ENCODE measurements around the gene CDX2. TPM values are rescaled to one million over a fixed set of nuclear protein-coding genes. Genes with fewer than 3 reads are reported as not detected.

CDX2 gene
- total and polyA plus RNA-seq, 10 of the 15 experiments (the other 5 are each of a cell fraction or from before 2014, with no cell fraction given): 0.15 TPM; not detected in 9

DNA sequence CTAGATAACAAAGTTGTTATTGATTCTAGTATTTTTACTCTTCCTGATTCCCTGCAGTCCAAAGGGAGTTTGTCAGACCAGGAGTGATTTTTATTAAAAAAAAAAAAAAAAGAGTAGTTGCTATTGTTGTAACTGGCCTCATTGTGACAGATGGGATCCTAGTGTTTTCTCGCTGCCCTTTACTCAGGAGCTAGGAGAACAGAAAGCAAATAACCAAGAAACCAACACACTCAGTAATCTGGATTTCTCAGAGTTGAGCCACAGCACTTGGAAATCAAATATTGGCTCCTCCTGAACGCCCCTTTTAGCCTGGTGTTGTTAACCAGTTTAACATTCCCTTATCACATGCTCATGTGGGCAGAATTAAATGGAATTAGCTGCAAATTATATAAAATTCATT is 57.6 kb downstream of the CDX2 start:
- Histone ChIP-seq H3K79me2 (ENCODE audit: control insufficient read depth, insufficient read depth, low read length) (no peaks in the 10 kb centered on the region), H2AFZ (ENCODE audit: control insufficient read depth, low read depth, low read length) (no peak overlapping the region), H3K9me3 (replicated peaks; ENCODE audit: control insufficient read depth, insufficient read depth, low read length) (no peaks in the 10 kb centered on the region), H3K4me3 (no peak overlapping the region), H3K4me2 (ENCODE audit: control insufficient read depth, insufficient read depth) (no peak overlapping the region), H3K27ac (ENCODE audit: control insufficient read depth, insufficient read depth) (no peak overlapping the region), H3K27me3 (replicated peaks in 1 of 2; ENCODE audit: control insufficient read depth in 2 of 2, insufficient read depth in 2 of 2, low read length in 1 of 2) (peaks cover 0 to 4% of the 10 kb centered on the region in 2 experiments; a peak in 2 of 4 replicates), H3K4me1 (ENCODE audit: control insufficient read depth, insufficient read depth, low read length) (no peaks in the 10 kb centered on the region), H3K36me3 (ENCODE audit: control insufficient read depth in 2 of 2, insufficient read depth in 2 of 2, low read length in 1 of 2) (no peaks in the 10 kb centered on the region), H4K20me1 (ENCODE audit: control insufficient read depth, insufficient read depth) (no peaks in the 10 kb centered on the region), H3K9ac (ENCODE audit: control insufficient read depth, insufficient read depth, low read length) (no peak overlapping the region)
- ChIA-PET CTCF (interaction anchor here (1.3 kb wide), 2 partner anchors 9 to 42 kb away, joined by 3 to 6 read pairs; partner anchors contain the start of gene PDX1), SMC1A (ENCODE audit: uncharacterized antibody, unreplicated experiment) (interaction anchor here (0.7 to 0.8 kb wide), 2 partner anchors 42 to 523 kb away, joined by 3 read pairs; no protein-coding TSS in a partner anchor), POLR2A (interaction anchor here (0.7 kb wide), 1 partner anchor 469 kb away, joined by 3 read pairs; no protein-coding TSS in a partner anchor), RAD21 (ENCODE audit: unreplicated experiment) (interaction anchor here (0.7 to 1.3 kb wide), 2 partner anchors 22 to 81 kb away, joined by 3 read pairs; no protein-coding TSS in a partner anchor)
- TF ChIP-seq SKIL (IDR thresholded peaks at IDR 0.05; ENCODE audit: low read depth, poor library complexity, severe bottlenecking): no peak
- ATAC-seq (no peak), DNase-seq (ENCODE audit: low read depth, low spot score) (no peak), FAIRE-seq (no peak)
- 0% methylated on average over 2 of the region's 2 CpGs for WGBS (ENCODE audit: insufficient coverage, insufficient replicate concordance, low lambda C conversion rate, missing lambda C conversion rate)
- intact Hi-C loops (cut with micrococcal nuclease; ENCODE audit: unreplicated experiment): no loop called here
- BruUV-seq (replicated peaks): no TSS peak
- in situ Hi-C loops (cut with MboI): no loop called here

Small RNAs within 50 kb of the gene (small RNA-seq; reads per million reads assigned to genes)
- gene ATP5F1EP2 (not detected), gene RN7SL272P (not detected)

Other genes with a start within 250 kb of the CDX2 start
- gene GSX1, start 176.8 kb downstream of the CDX2 start, total RNA-seq (2014; rRNA removed): not detected in 2 replicates
- gene GSX1, start 176.8 kb downstream of the CDX2 start, total RNA-seq (2014; rRNA removed; fragmentation: Illumina TruSeq; extraction: Trizol): not detected in 2 replicates
- gene GSX1, start 176.8 kb downstream of the CDX2 start, total RNA-seq (2021): not detected in 2 replicates
- gene GSX1, start 176.8 kb downstream of the CDX2 start, polyA plus RNA-seq (2011; rRNA removed): not detected in 2 replicates
- gene GSX1, start 176.8 kb downstream of the CDX2 start, polyA plus RNA-seq (2014; fragmentation: Illumina TruSeq; extraction: Trizol): not detected in 2 replicates
- not detected for gene GSX1, start 176.8 kb downstream of the CDX2 start, polyA plus RNA-seq (2014; fragmentation: Nextera tagmentation; extraction: Ambion mirVana)
- gene GSX1, start 176.8 kb downstream of the CDX2 start, polyA plus RNA-seq (2014; rRNA removed): not detected in 2 replicates
- not detected for gene GSX1, start 176.8 kb downstream of the CDX2 start, polyA plus RNA-seq (2016; fragmentation: Nextera tagmentation; extraction: Ambion mirVana)
- not detected in 2 replicates for gene PDX1, start 49.3 kb downstream of the CDX2 start, total RNA-seq (2014; rRNA removed)
- gene PDX1, start 49.3 kb downstream of the CDX2 start, total RNA-seq (2014; rRNA removed; fragmentation: Illumina TruSeq; extraction: Trizol): not detected in 2 replicates
- gene PDX1, start 49.3 kb downstream of the CDX2 start, total RNA-seq (2021): not detected in 2 replicates
- gene PDX1, start 49.3 kb downstream of the CDX2 start, polyA plus RNA-seq (2011; rRNA removed): 0.03 and 0.09 TPM in 2 replicates
- not detected in 2 replicates for gene PDX1, start 49.3 kb downstream of the CDX2 start, polyA plus RNA-seq (2014; fragmentation: Illumina TruSeq; extraction: Trizol)
- gene PDX1, start 49.3 kb downstream of the CDX2 start, polyA plus RNA-seq (2014; fragmentation: Nextera tagmentation; extraction: Ambion mirVana): under 1 TPM in 1 of 2 experiments, not detected in 1; 0.02 TPM
- not detected in 2 replicates for gene PDX1, start 49.3 kb downstream of the CDX2 start, polyA plus RNA-seq (2014; rRNA removed)
- gene PDX1, start 49.3 kb downstream of the CDX2 start, polyA plus RNA-seq (2016; fragmentation: Nextera tagmentation; extraction: Ambion mirVana): not detected
- gene URAD, start 19.4 kb upstream of the CDX2 start, total RNA-seq (2014; rRNA removed): not detected in 2 replicates
- not detected in 2 replicates for gene URAD, start 19.4 kb upstream of the CDX2 start, total RNA-seq (2014; rRNA removed; fragmentation: Illumina TruSeq; extraction: Trizol)
- gene URAD, start 19.4 kb upstream of the CDX2 start, total RNA-seq (2021): not detected in 2 replicates
- not detected in 2 replicates for gene URAD, start 19.4 kb upstream of the CDX2 start, polyA plus RNA-seq (2011; rRNA removed)
- not detected in 2 replicates for gene URAD, start 19.4 kb upstream of the CDX2 start, polyA plus RNA-seq (2014; fragmentation: Illumina TruSeq; extraction: Trizol)
- gene URAD, start 19.4 kb upstream of the CDX2 start, polyA plus RNA-seq (2014; fragmentation: Nextera tagmentation; extraction: Ambion mirVana): not detected
- not detected in 2 replicates for gene URAD, start 19.4 kb upstream of the CDX2 start, polyA plus RNA-seq (2014; rRNA removed)
- gene URAD, start 19.4 kb upstream of the CDX2 start, polyA plus RNA-seq (2016; fragmentation: Nextera tagmentation; extraction: Ambion mirVana): not detected
- gene FLT3, start 131.3 kb upstream of the CDX2 start, total RNA-seq (2014; rRNA removed): 0.05 and 0.11 TPM in 2 replicates
- 0.18 and 0.23 TPM in 2 replicates for gene FLT3, start 131.3 kb upstream of the CDX2 start, total RNA-seq (2014; rRNA removed; fragmentation: Illumina TruSeq; extraction: Trizol)
- 0.10 and 0.16 TPM in 2 replicates for gene FLT3, start 131.3 kb upstream of the CDX2 start, total RNA-seq (2021)
- 0.09 TPM in 1 of 2 replicates, not detected in the other for gene FLT3, start 131.3 kb upstream of the CDX2 start, polyA plus RNA-seq (2011; rRNA removed)
- gene FLT3, start 131.3 kb upstream of the CDX2 start, polyA plus RNA-seq (2014; fragmentation: Illumina TruSeq; extraction: Trizol): 0.04 and 0.16 TPM in 2 replicates
- under 1 TPM; 0.06 to 0.13 TPM for gene FLT3, start 131.3 kb upstream of the CDX2 start, polyA plus RNA-seq (2014; fragmentation: Nextera tagmentation; extraction: Ambion mirVana)
- gene FLT3, start 131.3 kb upstream of the CDX2 start, polyA plus RNA-seq (2014; rRNA removed): 0.05 and 0.10 TPM in 2 replicates
- under 1 TPM; 0.15 to 0.19 TPM for gene FLT3, start 131.3 kb upstream of the CDX2 start, polyA plus RNA-seq (2016; fragmentation: Nextera tagmentation; extraction: Ambion mirVana)
- gene PAN3, start 169.2 kb upstream of the CDX2 start, total RNA-seq (2014; rRNA removed): 16.5 and 19.1 TPM in 2 replicates
- gene PAN3, start 169.2 kb upstream of the CDX2 start, total RNA-seq (2014; rRNA removed; fragmentation: Illumina TruSeq; extraction: Trizol): 20.4 and 21.7 TPM in 2 replicates
- gene PAN3, start 169.2 kb upstream of the CDX2 start, total RNA-seq (2021): 27.6 and 31.0 TPM in 2 replicates
- gene PAN3, start 169.2 kb upstream of the CDX2 start, polyA plus RNA-seq (2011; rRNA removed): 33.3 and 45.1 TPM in 2 replicates
- 22.0 and 29.6 TPM in 2 replicates for gene PAN3, start 169.2 kb upstream of the CDX2 start, polyA plus RNA-seq (2014; fragmentation: Illumina TruSeq; extraction: Trizol)
- 10 to 100 TPM; 13.0 to 19.4 TPM for gene PAN3, start 169.2 kb upstream of the CDX2 start, polyA plus RNA-seq (2014; fragmentation: Nextera tagmentation; extraction: Ambion mirVana)
- 16.6 and 17.4 TPM in 2 replicates for gene PAN3, start 169.2 kb upstream of the CDX2 start, polyA plus RNA-seq (2014; rRNA removed)
- gene PAN3, start 169.2 kb upstream of the CDX2 start, polyA plus RNA-seq (2016; fragmentation: Nextera tagmentation; extraction: Ambion mirVana): 10 to 100 TPM; 18.8 to 27.6 TPM

All from GM12878 (cell line).